WTC11 (cell line): Measurements from ENCODE around the gene UIMC1.

ENCODE experiments used
- ATF1 ChIP-seq: sonication (generic); formaldehyde crosslinking; IDR thresholded peaks from 2 replicates; pipeline ENCODE4 v1.8.1; 2023; ENCODE audit warnings: mild to moderate bottlenecking, moderate library complexity, missing genetic modification reagents
- CREB1 ChIP-seq: sonication (generic); formaldehyde crosslinking; IDR thresholded peaks from 2 replicates; pipeline ENCODE4 v1.8.0; 2023; ENCODE audit warnings: mild to moderate bottlenecking, missing genetic modification reagents
- CTCF ChIP-seq: fragments of 200-600 bp; IDR thresholded peaks from 2 replicates; pipeline ENCODE4 v1.8.0; 2022; ENCODE audit warnings: antibody characterized with exemption
- PRDM15 ChIP-seq: sonication (generic); formaldehyde crosslinking; IDR thresholded peaks from 2 replicates; pipeline ENCODE4 v1.8.0; 2022; ENCODE audit warnings: missing genetic modification reagents
- SP1 ChIP-seq: sonication (generic); formaldehyde crosslinking; conservative IDR thresholded peaks from 2 replicates; pipeline ENCODE4 v1.8.1; 2022; ENCODE audit warnings: missing genetic modification reagents
- TEAD1 ChIP-seq: sonication (generic); formaldehyde crosslinking; IDR thresholded peaks from 2 replicates; pipeline ENCODE4 v1.8.0; 2022; ENCODE audit warnings: mild to moderate bottlenecking, missing genetic modification reagents

- TF ChIP-seq SP1 (CRISPR knock-in tag) (no peak), TEAD1 (no peak), PRDM15 (CRISPR knock-in tag) (no peak), CTCF (no peak), ATF1 (CRISPR knock-in tag) (no peak), CREB1 (CRISPR knock-in tag) (no peak)
Observed at GRCh38 chr5:176890455-176891330, 115.9 kb downstream of the UIMC1 start.
